ENCODE measurements around the gene PRKCA. TPM values are rescaled to one million over a fixed set of nuclear protein-coding genes. Genes with fewer than 3 reads are reported as not detected.

The PRKCA gene
- total RNA-seq, 1 experiment from 2014 or later, result 29.6 TPM

GRCh38 chr17:66430846-66431795, 128.7 kb downstream of the PRKCA start:
- Histone ChIP-seq H3K27me3 (replicated peaks; ENCODE audit: control insufficient read depth, insufficient read depth, low read length) (no peaks in the 10 kb centered on the region), H3K4me3 (ENCODE audit: low read depth, low read length) (no peak overlapping the region), H3K4me1 (peaks cover 12% of the 10 kb centered on the region), H3K36me3 (ENCODE audit: control insufficient read depth, insufficient read depth, low read length) (no peaks in the 10 kb centered on the region), H3K9me3 (no peaks in the 10 kb centered on the region)
- Mint-ChIP-seq H3K27ac (ENCODE audit: unreplicated experiment) (no peak overlapping the region), H3K4me1 (ENCODE audit: low read depth, unreplicated experiment) (peaks cover 4% of the 10 kb centered on the region), H3K4me3 (ENCODE audit: unreplicated experiment) (no peak overlapping the region), H3K27me3 (ENCODE audit: insufficient read depth, unreplicated experiment) (no peaks in the 10 kb centered on the region), H3K9me3 (ENCODE audit: unreplicated experiment) (no peaks in the 10 kb centered on the region), H3K36me3 (ENCODE audit: insufficient read depth, unreplicated experiment) (no peaks in the 10 kb centered on the region)
- no TSS peak for BruUV-seq (replicated peaks)
- intact Hi-C loops (cut with micrococcal nuclease; ENCODE audit: unreplicated experiment), result no loop called here
- CTCF ChIA-PET, result no interaction called here
- DNase-seq, result no peak
- no peak for TF ChIP-seq CTCF (IDR thresholded peaks at IDR 0.05; ENCODE audit: insufficient read depth in 1 of 2, low read depth in 1 of 2, low read length in 1 of 2, severe bottlenecking in 1 of 2, unreplicated experiment in 1 of 2)
- POLR2A ChIA-PET, result no interaction called here

GRCh38 chr17:66431910-66432309, 129.5 kb downstream of the PRKCA start:
- no peak for DNase-seq
- Histone ChIP-seq H3K4me1 (peaks cover 10% of the 10 kb centered on the region; the same call in 1 of the 2 replicates), H3K27me3 (replicated peaks; ENCODE audit: control insufficient read depth, insufficient read depth, low read length) (no peaks in the 10 kb centered on the region), H3K9me3 (no peaks in the 10 kb centered on the region), H3K36me3 (ENCODE audit: control insufficient read depth, insufficient read depth, low read length) (no peaks in the 10 kb centered on the region), H3K4me3 (ENCODE audit: low read depth, low read length) (no peak overlapping the region)
- POLR2A ChIA-PET, result no interaction called here
- H3K27me3 Mint-ChIP-seq (ENCODE audit: insufficient read depth, unreplicated experiment), result no peaks in the 10 kb centered on the region
- H3K4me1 Mint-ChIP-seq (ENCODE audit: low read depth, unreplicated experiment), result no peaks in the 10 kb centered on the region
- H3K27ac Mint-ChIP-seq (ENCODE audit: unreplicated experiment), result no peak overlapping the region
- H3K9me3 Mint-ChIP-seq (ENCODE audit: unreplicated experiment), result no peaks in the 10 kb centered on the region
- intact Hi-C loops (cut with micrococcal nuclease; ENCODE audit: unreplicated experiment), result no loop called here
- CTCF ChIA-PET, result no interaction called here
- no peak for TF ChIP-seq CTCF (IDR thresholded peaks at IDR 0.05; ENCODE audit: insufficient read depth in 1 of 2, low read depth in 1 of 2, low read length in 1 of 2, severe bottlenecking in 1 of 2, unreplicated experiment in 1 of 2)
- no peak overlapping the region for H3K4me3 Mint-ChIP-seq (ENCODE audit: unreplicated experiment)
- no TSS peak for BruUV-seq (replicated peaks)
- H3K36me3 Mint-ChIP-seq (ENCODE audit: insufficient read depth, unreplicated experiment), result no peaks in the 10 kb centered on the region

- H3K4me1 Mint-ChIP-seq (ENCODE audit: low read depth, unreplicated experiment), result no peaks in the 10 kb centered on the region
- Histone ChIP-seq H3K9me3 (no peaks in the 10 kb centered on the region), H3K4me3 (ENCODE audit: low read depth, low read length) (no peak overlapping the region), H3K36me3 (ENCODE audit: control insufficient read depth, insufficient read depth, low read length) (no peaks in the 10 kb centered on the region), H3K27me3 (replicated peaks; ENCODE audit: control insufficient read depth, insufficient read depth, low read length) (no peaks in the 10 kb centered on the region), H3K4me1 (peaks cover 7% of the 10 kb centered on the region; the same call in 1 of the 2 replicates)
- H3K4me3 Mint-ChIP-seq (ENCODE audit: unreplicated experiment), result no peak overlapping the region
- ChIA-PET POLR2A (no interaction called here), CTCF (no interaction called here)
- intact Hi-C loops (cut with micrococcal nuclease; ENCODE audit: unreplicated experiment), result no loop called here
- no peak for TF ChIP-seq CTCF (IDR thresholded peaks at IDR 0.05; ENCODE audit: insufficient read depth in 1 of 2, low read depth in 1 of 2, low read length in 1 of 2, severe bottlenecking in 1 of 2, unreplicated experiment in 1 of 2)
- no TSS peak for BruUV-seq (replicated peaks)
- H3K27ac Mint-ChIP-seq (ENCODE audit: unreplicated experiment), result no peak overlapping the region
- no peaks in the 10 kb centered on the region for H3K27me3 Mint-ChIP-seq (ENCODE audit: insufficient read depth, unreplicated experiment)
- no peaks in the 10 kb centered on the region for H3K36me3 Mint-ChIP-seq (ENCODE audit: insufficient read depth, unreplicated experiment)
- no peaks in the 10 kb centered on the region for H3K9me3 Mint-ChIP-seq (ENCODE audit: unreplicated experiment)
- no peak for DNase-seq
Observed at GRCh38 chr17:66432411-66432957, 130.1 kb downstream of the PRKCA start.

All from Caco-2 (cell line).